Large intestine (tissue), 3 donors: ENCODE measurements around the gene PLCL1. TPM values are rescaled to one million over a fixed set of nuclear protein-coding genes. Genes with fewer than 3 reads are reported as not detected.
"Not testable (repeated sequence)": the region's sequence is repeated elsewhere in the genome, so short reads cannot be mapped to it uniquely, and the experiment has no call there.

Experiments used
- DNase-seq, 2 donors: peaks; one replicate each; pipeline versions ENCODE4 v3.0.0 to v3.0.0-alpha.2; 2013
- H3K27ac ChIP-seq: one replicate; pipeline ENCODE4 v1.5.1; 2013; ENCODE audit warnings: low read length
- H3K27me3 ChIP-seq: 2 replicates; pipeline ENCODE4 v1.6.1; 2013; ENCODE audit warnings: low read length; ENCODE audit not compliant: control insufficient read depth, insufficient read depth
- H3K36me3 ChIP-seq: 2 replicates; pipeline ENCODE4 v1.6.1; 2013; ENCODE audit warnings: low read length; ENCODE audit not compliant: control insufficient read depth, insufficient read depth
- H3K4me1 ChIP-seq: one replicate; pipeline ENCODE4 v1.6.1; 2013; ENCODE audit warnings: low read length; ENCODE audit not compliant: control insufficient read depth, insufficient read depth
- H3K4me3 ChIP-seq: one replicate; pipeline ENCODE4 v1.5.1; 2013; ENCODE audit warnings: low read length
- H3K9me3 ChIP-seq: one replicate; pipeline ENCODE4 v1.6.1; 2013; ENCODE audit warnings: mild to moderate bottlenecking, low read depth, low read length, moderate library complexity; ENCODE audit not compliant: control insufficient read depth
- WGBS: methylation state at CpG from one replicate; pipeline ENCODE4 v1.1.5; 2013; ENCODE audit warnings: low lambda C conversion rate; ENCODE audit not compliant: insufficient coverage; 5-methylcytosine and 5-hydroxymethylcytosine counted together
- polyA plus RNA-seq: library from polyadenylated mRNA; unstranded; fragments of 120-200 nt; gene quantifications from one replicate; pipeline ENCODE4 v1.2.1, GENCODE V29; 2013

PLCL1 gene
- polyA plus RNA-seq, 1 donor = 3.3 TPM

DNA sequence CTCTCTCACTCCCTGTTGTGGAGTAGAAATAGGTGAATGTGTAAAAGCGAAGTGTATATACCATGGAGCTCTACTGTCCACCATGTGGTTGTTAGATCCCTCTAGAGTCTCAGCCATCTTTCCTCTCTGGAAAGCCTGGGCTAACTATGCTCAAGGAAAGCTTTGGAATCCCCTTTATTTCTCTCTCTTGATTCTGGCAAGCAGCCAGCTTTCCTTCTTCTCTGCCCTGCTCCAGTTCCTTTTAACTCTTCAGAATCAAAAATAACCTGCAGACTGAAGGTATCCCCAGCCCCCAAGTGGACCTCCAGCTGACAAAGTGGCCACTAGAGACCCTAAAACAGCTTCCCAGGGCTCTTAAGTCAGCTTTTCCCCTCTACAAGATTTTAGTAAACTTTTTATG, 381.9 kb downstream of the PLCL1 start:
- no peak for DNase-seq
- Histone ChIP-seq H3K36me3 (no peaks in the 10 kb centered on the region), H3K27me3 (no peaks in the 10 kb centered on the region), H3K4me3 (no peak overlapping the region), H3K27ac (no peak overlapping the region), H3K4me1 (no peaks in the 10 kb centered on the region), H3K9me3 (no peaks in the 10 kb centered on the region)
- no CpG with 5 or more reads among the region's 1 CpG for WGBS

DNA sequence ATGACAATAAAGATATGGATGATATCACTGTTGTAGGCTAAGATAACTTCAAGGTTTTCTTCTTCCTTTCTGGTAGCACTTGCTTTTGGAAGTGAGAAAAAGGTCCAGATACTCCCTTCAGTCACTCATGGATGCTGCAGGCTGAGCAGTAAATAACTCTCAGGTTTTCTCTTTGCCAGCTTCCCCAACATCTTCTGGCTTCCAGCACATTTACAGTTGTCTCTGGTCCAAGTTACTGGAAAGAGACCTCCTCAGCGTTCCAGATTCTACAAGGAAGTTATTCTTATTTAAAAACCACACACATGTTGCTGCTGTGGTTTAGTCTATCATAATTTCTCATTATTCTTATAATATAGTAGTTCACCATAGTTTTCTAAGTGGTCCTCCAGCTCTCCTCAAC, 383.4 kb downstream of the PLCL1 start:
- Histone ChIP-seq H3K27me3 (no peaks in the 10 kb centered on the region), H3K4me1 (no peaks in the 10 kb centered on the region), H3K27ac (no peak overlapping the region), H3K36me3 (no peaks in the 10 kb centered on the region), H3K9me3 (no peaks in the 10 kb centered on the region), H3K4me3 (no peak overlapping the region)
- DNase-seq = no peak
- WGBS = 80% methylated on average over 1 of the region's 1 CpG

DNA sequence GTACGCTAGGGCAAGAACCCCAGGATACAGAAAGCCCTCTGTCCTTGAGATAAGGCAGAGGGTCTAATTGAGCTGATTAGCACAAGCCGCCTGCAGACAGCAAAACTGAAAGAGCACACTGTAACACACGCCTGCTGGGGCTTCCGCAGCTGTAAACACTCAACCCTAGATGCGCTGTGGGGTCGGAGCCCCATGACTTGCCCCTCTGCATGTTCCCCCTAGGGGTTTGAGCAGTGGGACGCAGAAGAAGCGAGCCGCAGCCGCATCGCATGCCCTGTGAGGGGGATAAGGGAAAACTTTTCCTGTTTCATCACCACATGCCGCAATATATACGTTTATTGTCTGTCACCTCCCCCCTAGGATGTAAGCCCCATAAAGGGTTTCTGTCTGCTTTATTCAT, 384.6 kb downstream of the PLCL1 start:
- no peak overlapping the region for H3K27ac ChIP-seq
- no peaks in the 10 kb centered on the region for H3K27me3 ChIP-seq
- H3K4me1 ChIP-seq = no peaks in the 10 kb centered on the region
- H3K9me3 ChIP-seq = no peaks in the 10 kb centered on the region
- H3K4me3 ChIP-seq = no peak overlapping the region
- no peak for DNase-seq
- WGBS = no CpG with 5 or more reads among the region's 13 CpGs
- no peaks in the 10 kb centered on the region for H3K36me3 ChIP-seq

DNA sequence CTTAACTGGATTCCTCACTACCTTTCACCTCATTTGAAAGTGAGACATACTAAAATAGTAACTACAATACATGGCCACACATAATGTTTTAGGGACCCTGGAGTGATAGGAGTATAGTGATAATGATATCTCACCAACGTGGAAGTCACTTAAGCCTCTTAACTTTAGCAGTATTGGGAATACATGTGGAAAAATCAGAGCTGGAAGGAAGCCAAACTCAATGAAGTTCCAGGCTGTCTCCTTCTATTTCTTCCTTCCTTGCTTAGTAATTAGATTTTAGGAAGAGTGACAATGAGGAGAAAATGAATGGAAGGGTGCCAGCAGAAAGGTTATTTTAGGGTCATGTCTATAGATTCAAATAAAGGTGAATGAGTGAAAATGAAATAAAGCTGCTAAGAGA, 387.3 kb downstream of the PLCL1 start:
- H3K27ac ChIP-seq = no peak overlapping the region
- H3K9me3 ChIP-seq = no peaks in the 10 kb centered on the region
- no peaks in the 10 kb centered on the region for H3K36me3 ChIP-seq
- no peak overlapping the region for H3K4me3 ChIP-seq
- H3K27me3 ChIP-seq = no peaks in the 10 kb centered on the region
- WGBS = 0% methylated on average over 1 of the region's 1 CpG
- H3K4me1 ChIP-seq = no peaks in the 10 kb centered on the region
- DNase-seq = no peak

DNA sequence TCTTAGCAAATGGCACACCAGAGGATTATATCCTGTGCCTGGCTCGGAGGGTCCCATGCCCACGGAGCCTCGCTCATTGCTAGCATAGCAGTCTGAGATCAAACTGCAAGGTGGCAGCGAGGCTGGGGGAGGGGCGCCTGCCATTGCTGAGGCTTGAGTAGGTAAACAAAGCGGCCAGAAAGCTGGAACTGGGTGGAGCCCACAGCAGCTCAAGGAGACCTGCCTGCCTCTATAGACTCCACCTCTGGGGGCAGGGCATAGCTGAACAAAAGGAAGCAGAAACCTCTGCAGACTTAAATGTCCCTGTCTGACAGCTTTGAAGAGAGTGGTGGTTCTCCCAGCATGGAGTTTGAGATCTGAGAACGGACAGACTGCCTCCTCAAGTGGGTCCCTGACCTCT, 392.2 kb downstream of the PLCL1 start:
- not testable (repeated sequence) for H3K27me3 ChIP-seq, H3K4me3 ChIP-seq, H3K9me3 ChIP-seq, H3K4me1 ChIP-seq, DNase-seq, H3K36me3 ChIP-seq, H3K27ac ChIP-seq
- no CpG with 5 or more reads among the region's 7 CpGs for WGBS

Other genes with a start within 250 kb of the PLCL1 start
- gene RFTN2, start 129.0 kb upstream of the PLCL1 start, polyA plus RNA-seq = 4.5 TPM
- gene MARS2, start 99.2 kb upstream of the PLCL1 start, polyA plus RNA-seq = 8.9 TPM
- gene BOLL, start 19.3 kb upstream of the PLCL1 start, polyA plus RNA-seq = 0.09 TPM